ENCODE results near the gene GFOD2. TPM values are rescaled to one million over a fixed set of nuclear protein-coding genes. Genes with fewer than 3 reads are reported as not detected.

GFOD2 gene
- total RNA-seq, 1 experiment from 2014 or later = 13.4 TPM

- CTCF ChIA-PET = interaction anchor here (0.7 kb wide), 1 partner anchor 245 kb away, joined by 3 read pairs; no protein-coding TSS in a partner anchor
- POLR2A ChIA-PET = no interaction called here
Observed at GRCh38 chr16:67678354-67679023, 40.6 kb downstream of the GFOD2 start.

GRCh38 chr16:67677712-67678111 lies 41.4 kb downstream of the GFOD2 start:
- intact Hi-C loops (cut with micrococcal nuclease; ENCODE audit: unreplicated experiment) = loop anchor here (1.0 kb wide), 1 partner anchor 39 kb away; no protein-coding TSS in a partner anchor
- CTCF ChIA-PET = no interaction called here
- H3K9me3 ChIP-seq = no peaks in the 10 kb centered on the region
- Mint-ChIP-seq H3K27me3 (ENCODE audit: insufficient read depth, unreplicated experiment) (no peaks in the 10 kb centered on the region), H3K4me1 (ENCODE audit: low read depth, unreplicated experiment) (peaks cover 4% of the 10 kb centered on the region), H3K27ac (ENCODE audit: unreplicated experiment) (peak overlapping the region; percentile 78), H3K9me3 (ENCODE audit: unreplicated experiment) (no peaks in the 10 kb centered on the region), H3K36me3 (ENCODE audit: insufficient read depth, unreplicated experiment) (no peaks in the 10 kb centered on the region), H3K4me3 (ENCODE audit: unreplicated experiment) (no peak overlapping the region)
- H3K27me3 ChIP-seq (replicated peaks; ENCODE audit: control insufficient read depth, insufficient read depth, low read length) = no peaks in the 10 kb centered on the region
- BruUV-seq (replicated peaks) = no TSS peak
- no peak for TF ChIP-seq CTCF (IDR thresholded peaks at IDR 0.05; ENCODE audit: insufficient read depth in 1 of 2, low read depth in 1 of 2, low read length in 1 of 2, severe bottlenecking in 1 of 2, unreplicated experiment in 1 of 2)
- H3K4me1 ChIP-seq = peaks cover 15% of the 10 kb centered on the region
- no peaks in the 10 kb centered on the region for H3K36me3 ChIP-seq (ENCODE audit: control insufficient read depth, insufficient read depth, low read length)
- POLR2A ChIA-PET = no interaction called here
- H3K4me3 ChIP-seq (ENCODE audit: low read depth, low read length) = no peak overlapping the region
- DNase-seq = peak; percentile 64 to 74

More at GRCh38 chr16:67678354-67679023, 40.6 kb downstream of the GFOD2 start:
- H3K27me3 Mint-ChIP-seq (ENCODE audit: insufficient read depth, unreplicated experiment) = no peaks in the 10 kb centered on the region
- H3K4me1 Mint-ChIP-seq (ENCODE audit: low read depth, unreplicated experiment) = peaks cover 4% of the 10 kb centered on the region
- intact Hi-C loops (cut with micrococcal nuclease; ENCODE audit: unreplicated experiment) = loop anchor here (1.0 kb wide), 1 partner anchor 38 kb away; no protein-coding TSS in a partner anchor
- peak overlapping the region; percentile 78 for H3K27ac Mint-ChIP-seq (ENCODE audit: unreplicated experiment)
- Histone ChIP-seq H3K36me3 (ENCODE audit: control insufficient read depth, insufficient read depth, low read length) (no peaks in the 10 kb centered on the region), H3K27me3 (replicated peaks; ENCODE audit: control insufficient read depth, insufficient read depth, low read length) (no peaks in the 10 kb centered on the region), H3K4me1 (peaks cover 15% of the 10 kb centered on the region), H3K9me3 (no peaks in the 10 kb centered on the region), H3K4me3 (ENCODE audit: low read depth, low read length) (no peak overlapping the region)
- BruUV-seq (replicated peaks) = no TSS peak
- H3K4me3 Mint-ChIP-seq (ENCODE audit: unreplicated experiment) = no peak overlapping the region
- no peaks in the 10 kb centered on the region for H3K36me3 Mint-ChIP-seq (ENCODE audit: insufficient read depth, unreplicated experiment)
- H3K9me3 Mint-ChIP-seq (ENCODE audit: unreplicated experiment) = no peaks in the 10 kb centered on the region
- TF ChIP-seq CTCF (IDR thresholded peaks at IDR 0.05; ENCODE audit: insufficient read depth in 1 of 2, low read depth in 1 of 2, low read length in 1 of 2, severe bottlenecking in 1 of 2, unreplicated experiment in 1 of 2) = no peak
- peak in 1 of 2 experiments; percentile 43 for DNase-seq

- peaks cover 4% of the 10 kb centered on the region for H3K4me1 Mint-ChIP-seq (ENCODE audit: low read depth, unreplicated experiment)
- peaks cover 15% of the 10 kb centered on the region for H3K4me1 ChIP-seq
- H3K27me3 ChIP-seq (replicated peaks; ENCODE audit: control insufficient read depth, insufficient read depth, low read length) = no peaks in the 10 kb centered on the region
- POLR2A ChIA-PET = no interaction called here
- H3K36me3 ChIP-seq (ENCODE audit: control insufficient read depth, insufficient read depth, low read length) = no peaks in the 10 kb centered on the region
- no peaks in the 10 kb centered on the region for H3K9me3 Mint-ChIP-seq (ENCODE audit: unreplicated experiment)
- H3K9me3 ChIP-seq = no peaks in the 10 kb centered on the region
- no peak overlapping the region for H3K4me3 ChIP-seq (ENCODE audit: low read depth, low read length)
- intact Hi-C loops (cut with micrococcal nuclease; ENCODE audit: unreplicated experiment) = no loop called here
- CTCF ChIA-PET = interaction anchor here (0.6 kb wide), 1 partner anchor 30 kb away, joined by 3 read pairs; no protein-coding TSS in a partner anchor
- H3K4me3 Mint-ChIP-seq (ENCODE audit: unreplicated experiment) = no peak overlapping the region
- TF ChIP-seq CTCF (IDR thresholded peaks at IDR 0.05; ENCODE audit: insufficient read depth in 1 of 2, low read depth in 1 of 2, low read length in 1 of 2, severe bottlenecking in 1 of 2, unreplicated experiment in 1 of 2) = no peak
- H3K27me3 Mint-ChIP-seq (ENCODE audit: insufficient read depth, unreplicated experiment) = no peaks in the 10 kb centered on the region
- no peaks in the 10 kb centered on the region for H3K36me3 Mint-ChIP-seq (ENCODE audit: insufficient read depth, unreplicated experiment)
- peak overlapping the region; percentile 78 for H3K27ac Mint-ChIP-seq (ENCODE audit: unreplicated experiment)
- no TSS peak for BruUV-seq (replicated peaks)
- no peak for DNase-seq
Observed at GRCh38 chr16:67676939-67677338, 42.2 kb downstream of the GFOD2 start.
